Liver (tissue), 9 donors: ENCODE results near the gene NIPAL1. TPM values are rescaled to one million over a fixed set of nuclear protein-coding genes. Genes with fewer than 3 reads are reported as not detected.
"Not testable (repeated sequence)": the region's sequence is repeated elsewhere in the genome, so short reads cannot be mapped to it uniquely, and the experiment has no call there.

Experiments used
- DNase-seq: peaks from one replicate; pipeline ENCODE4 v3.0.0-alpha.2; 2017; ENCODE audit warnings: low spot score
- H3K27ac ChIP-seq, 2 donors: one replicate each; pipeline ENCODE4 v1.7.0; 2013; ENCODE audit warnings: inconsistent platforms in 2 of 2, low read length in 2 of 2, control low read depth in 1 of 2, low read depth in 1 of 2, mild to moderate bottlenecking in 1 of 2
- H3K27me3 ChIP-seq, 4 donors: one replicate each; pipeline versions ENCODE4 v1.6.1 to v1.7.0; 2013; ENCODE audit warnings: low read length in 3 of 4, inconsistent platforms in 1 of 4, mild to moderate bottlenecking in 1 of 4, moderate library complexity in 1 of 4; ENCODE audit not compliant: control insufficient read depth in 4 of 4, insufficient read depth in 4 of 4
- H3K36me3 ChIP-seq, 4 donors: one replicate each; pipeline versions ENCODE4 v1.6.1 to v1.7.0; 2013; ENCODE audit warnings: low read length in 3 of 4, mild to moderate bottlenecking in 3 of 4, low read depth in 1 of 4, moderate library complexity in 1 of 4; ENCODE audit not compliant: control insufficient read depth in 4 of 4, insufficient read depth in 3 of 4
- H3K4me1 ChIP-seq, 4 donors: one replicate each; pipeline versions ENCODE4 v1.6.1 to v1.7.0; 2013; ENCODE audit warnings: low read length in 3 of 4, mild to moderate bottlenecking in 3 of 4, moderate library complexity in 1 of 4; ENCODE audit not compliant: control insufficient read depth in 4 of 4, insufficient read depth in 4 of 4
- H3K4me3 ChIP-seq, 3 donors: one replicate each; pipeline versions ENCODE4 v1.6.1 to v1.7.0; 2013; ENCODE audit warnings: low read length in 3 of 3, control low read depth in 1 of 3, low read depth in 1 of 3, mild to moderate bottlenecking in 1 of 3
- H3K9ac ChIP-seq, 2 donors: one replicate each; pipeline ENCODE4 v1.7.0; 2013; ENCODE audit warnings: low read length in 2 of 2, mild to moderate bottlenecking in 2 of 2, moderate library complexity in 2 of 2, control low read depth in 1 of 2, low read depth in 1 of 2
- H3K9me3 ChIP-seq, 4 donors: one replicate each; pipeline versions ENCODE4 v1.6.1 to v1.7.0; 2013; ENCODE audit warnings: low read length in 3 of 4; ENCODE audit not compliant: control insufficient read depth in 4 of 4
- FOXA2 ChIP-seq: IDR thresholded peaks from 2 replicates; pipeline ENCODE4 v1.6.1; 2016; ENCODE audit warnings: antibody characterized with exemption
- GABPA ChIP-seq, 2 donors: IDR thresholded peaks in 1 of 2; conservative IDR thresholded peaks in 1 of 2; 2 replicates each; pipeline ENCODE4 v1.6.1; 2016; ENCODE audit warnings: antibody characterized with exemption in 2 of 2, mild to moderate bottlenecking in 1 of 2, moderate library complexity in 1 of 2
- HNF4A ChIP-seq, 2 donors: conservative IDR thresholded peaks; 2 replicates each; pipeline ENCODE4 v1.6.1; 2016; ENCODE audit warnings: antibody characterized with exemption in 2 of 2, mild to moderate bottlenecking in 2 of 2
- HNF4G ChIP-seq: IDR thresholded peaks from 2 replicates; pipeline ENCODE4 v1.6.1; 2016; ENCODE audit warnings: antibody characterized with exemption
- JUND ChIP-seq, 2 donors: IDR thresholded peaks; 2 replicates each; pipeline ENCODE4 v1.6.1; 2016; ENCODE audit warnings: antibody characterized with exemption in 2 of 2
- MAX ChIP-seq: IDR thresholded peaks from 2 replicates; pipeline ENCODE4 v1.6.1; 2016; ENCODE audit warnings: antibody characterized with exemption
- NR2F2 ChIP-seq: IDR thresholded peaks from 2 replicates; pipeline ENCODE4 v1.6.1; 2016; ENCODE audit warnings: antibody characterized with exemption
- RAD21 ChIP-seq, 2 donors: IDR thresholded peaks; 2 replicates each; pipeline ENCODE4 v1.6.1; 2016; ENCODE audit warnings: antibody characterized with exemption in 2 of 2, mild to moderate bottlenecking in 2 of 2
- RXRA ChIP-seq, 2 donors: IDR thresholded peaks; 2 replicates each; pipeline ENCODE4 v1.6.1; 2017 to 2018; ENCODE audit warnings: antibody characterized with exemption in 2 of 2, mild to moderate bottlenecking in 1 of 2
- SP1 ChIP-seq: IDR thresholded peaks from 2 replicates; pipeline ENCODE4 v1.6.1; 2018; ENCODE audit warnings: antibody characterized with exemption, mild to moderate bottlenecking
- WGBS: extraction: QIAGEN DNeasy Blood & Tissue Kit; methylation state at CpG from one replicate; pipeline ENCODE4 v1.1.7; 2013; 5-methylcytosine and 5-hydroxymethylcytosine counted together
- polyA plus RNA-seq, 2 donors: library from polyadenylated mRNA; stranded (reverse) in 1 of 2; unstranded in 1 of 2; fragments of 200-250 nt in 1 of 2; fragments of >200 nt in 1 of 2; fragmentation: Nextera tagmentation in 1 of 2; extraction: Ambion mirVana in 1 of 2; gene quantifications; one replicate each; pipeline versions ENCODE4 v1.2.1 to v1.2.3, GENCODE V29; 2013 to 2015
- total RNA-seq, 2 donors: library from RNA; depleted of rRNA; stranded (reverse); fragments of >200 nt; gene quantifications; one replicate each; pipeline ENCODE4 v1.2.3, GENCODE V29; 2014
- TF ChIP-seq, protein P1 (sequence below): IDR thresholded peaks from 2 replicates; pipeline ENCODE4 v1.6.1; 2016; ENCODE audit warnings: antibody characterized with exemption, mild to moderate bottlenecking
- donor health status: healthy.
- donor health status: healthy.
- donor health status: healthy.
- donor health status: healthy.
- donor health status: healthy.

NIPAL1 gene
- total and polyA plus RNA-seq, 4 donors: 2.5 to 10.7 (median 6.1) TPM

DNA sequence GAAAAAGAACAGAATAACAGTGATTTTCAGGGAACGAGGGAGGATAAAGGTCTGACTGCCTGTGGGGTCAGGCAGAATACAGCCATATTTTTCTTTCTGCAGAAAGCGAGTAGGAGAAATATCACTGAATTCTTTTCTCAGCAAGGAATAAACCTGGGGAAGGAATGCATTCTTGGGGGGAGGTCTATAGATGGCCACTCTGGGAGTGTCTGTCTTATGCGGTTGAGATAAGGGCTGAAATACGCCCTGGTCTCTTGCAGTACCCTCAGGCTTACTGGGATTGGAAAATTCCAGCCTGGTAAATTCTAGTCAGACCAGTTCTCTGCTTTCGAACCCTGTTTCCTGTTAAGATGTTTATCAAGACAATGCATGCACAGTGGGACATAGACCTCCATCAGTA is 26.4 kb upstream of the NIPAL1 start:
- no peak for TF ChIP-seq FOXA2
- TF ChIP-seq GABPA (IDR thresholded peaks at IDR 0.05 in 1 of 2, conservative IDR thresholded peaks at IDR 0.05 in 1 of 2): no peak
- TF ChIP-seq HNF4A (conservative IDR thresholded peaks at IDR 0.05): no peak
- TF ChIP-seq JUND (IDR thresholded peaks at IDR 0.05): no peak
- TF ChIP-seq, protein P1, sequence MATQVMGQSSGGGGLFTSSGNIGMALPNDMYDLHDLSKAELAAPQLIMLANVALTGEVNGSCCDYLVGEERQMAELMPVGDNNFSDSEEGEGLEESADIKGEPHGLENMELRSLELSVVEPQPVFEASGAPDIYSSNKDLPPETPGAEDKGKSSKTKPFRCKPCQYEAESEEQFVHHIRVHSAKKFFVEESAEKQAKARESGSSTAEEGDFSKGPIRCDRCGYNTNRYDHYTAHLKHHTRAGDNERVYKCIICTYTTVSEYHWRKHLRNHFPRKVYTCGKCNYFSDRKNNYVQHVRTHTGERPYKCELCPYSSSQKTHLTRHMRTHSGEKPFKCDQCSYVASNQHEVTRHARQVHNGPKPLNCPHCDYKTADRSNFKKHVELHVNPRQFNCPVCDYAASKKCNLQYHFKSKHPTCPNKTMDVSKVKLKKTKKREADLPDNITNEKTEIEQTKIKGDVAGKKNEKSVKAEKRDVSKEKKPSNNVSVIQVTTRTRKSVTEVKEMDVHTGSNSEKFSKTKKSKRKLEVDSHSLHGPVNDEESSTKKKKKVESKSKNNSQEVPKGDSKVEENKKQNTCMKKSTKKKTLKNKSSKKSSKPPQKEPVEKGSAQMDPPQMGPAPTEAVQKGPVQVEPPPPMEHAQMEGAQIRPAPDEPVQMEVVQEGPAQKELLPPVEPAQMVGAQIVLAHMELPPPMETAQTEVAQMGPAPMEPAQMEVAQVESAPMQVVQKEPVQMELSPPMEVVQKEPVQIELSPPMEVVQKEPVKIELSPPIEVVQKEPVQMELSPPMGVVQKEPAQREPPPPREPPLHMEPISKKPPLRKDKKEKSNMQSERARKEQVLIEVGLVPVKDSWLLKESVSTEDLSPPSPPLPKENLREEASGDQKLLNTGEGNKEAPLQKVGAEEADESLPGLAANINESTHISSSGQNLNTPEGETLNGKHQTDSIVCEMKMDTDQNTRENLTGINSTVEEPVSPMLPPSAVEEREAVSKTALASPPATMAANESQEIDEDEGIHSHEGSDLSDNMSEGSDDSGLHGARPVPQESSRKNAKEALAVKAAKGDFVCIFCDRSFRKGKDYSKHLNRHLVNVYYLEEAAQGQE: no peak
- TF ChIP-seq SP1: no peak
- no peak for TF ChIP-seq MAX
- no peak for TF ChIP-seq RXRA (IDR thresholded peaks at IDR 0.05)
- TF ChIP-seq NR2F2: no peak
- TF ChIP-seq HNF4G: no peak
- Histone ChIP-seq H3K4me3 (no peak overlapping the region), H3K36me3 (no peaks in the 10 kb centered on the region), H3K9me3 (peaks cover 2 to 11% (median 5%) of the 10 kb centered on the region in 4 donors), H3K27me3 (no peaks in the 10 kb centered on the region), H3K27ac (no peak overlapping the region), H3K4me1 (no peaks in the 10 kb centered on the region), H3K9ac (no peak overlapping the region)
- 94% methylated on average over 5 of the region's 5 CpGs for WGBS
- DNase-seq: no peak

DNA sequence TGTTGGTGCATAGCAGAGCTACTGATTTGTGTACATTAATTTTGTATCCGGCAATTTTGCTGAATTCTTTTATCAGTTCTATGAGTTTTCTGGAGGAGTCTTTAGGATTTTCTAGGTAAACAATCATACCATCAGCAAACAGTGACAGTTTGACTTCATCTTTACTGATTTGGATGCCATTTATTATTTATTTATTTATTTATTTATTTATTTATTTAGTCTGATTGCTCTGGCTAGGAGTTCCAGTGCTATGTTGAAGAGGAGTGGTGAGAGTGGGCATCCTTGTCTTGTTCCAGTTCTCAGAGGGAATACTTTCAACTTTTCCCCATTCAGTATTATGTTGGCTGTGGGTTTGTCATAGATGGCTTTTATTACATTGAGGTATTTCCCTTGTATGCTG is 24.1 kb upstream of the NIPAL1 start:
- not testable (repeated sequence) for H3K27me3 ChIP-seq, DNase-seq, H3K4me3 ChIP-seq, H3K9ac ChIP-seq, H3K27ac ChIP-seq, H3K36me3 ChIP-seq, H3K4me1 ChIP-seq
- H3K9me3 ChIP-seq: peaks cover 2 to 11% (median 6%) of the 10 kb centered on the region in 4 donors
- WGBS: 99% methylated on average over 1 of the region's 1 CpG

- Histone ChIP-seq H3K9ac (no peak overlapping the region), H3K27me3 (no peaks in the 10 kb centered on the region), H3K27ac (no peak overlapping the region), H3K4me3 (peak overlapping the region in 1 of 3 donors; percentile 38), H3K9me3 (peaks cover 4 to 11% (median 4%) of the 10 kb centered on the region in 4 donors), H3K4me1 (no peaks in the 10 kb centered on the region), H3K36me3 (peaks cover 0 to 12% (median 5%) of the 10 kb centered on the region in 4 donors)
- no peak for DNase-seq
- no peak for TF ChIP-seq NR2F2
- no peak for TF ChIP-seq RAD21 (IDR thresholded peaks at IDR 0.05)
- WGBS: 88% methylated on average over 1 of the region's 1 CpG
These were observed 20.6 kb upstream of the NIPAL1 start for GRCh38 chr4:47996021-47996420.

- H3K9me3 ChIP-seq: peaks cover 0 to 4% (median 2%) of the 10 kb centered on the region in 4 donors
- no peak overlapping the region for H3K27ac ChIP-seq
- 61% methylated on average over 1 of the region's 1 CpG for WGBS
- no peak overlapping the region for H3K9ac ChIP-seq
- TF ChIP-seq RXRA (IDR thresholded peaks at IDR 0.05): peak; percentile 32 to 68
- TF ChIP-seq NR2F2: no peak
- peak in 1 of 2 donors; percentile 24 for TF ChIP-seq HNF4A (conservative IDR thresholded peaks at IDR 0.05)
- TF ChIP-seq, protein P1: peak; percentile 45
- H3K4me3 ChIP-seq: no peak overlapping the region
- peaks cover 0 to 12% (median 11%) of the 10 kb centered on the region in 4 donors for H3K4me1 ChIP-seq
- DNase-seq: no peak
- no peaks in the 10 kb centered on the region for H3K27me3 ChIP-seq
- peaks cover 0 to 7% (median 4%) of the 10 kb centered on the region in 4 donors for H3K36me3 ChIP-seq
These were observed 14.3 kb upstream of the NIPAL1 start for GRCh38 chr4:48002267-48002666.
